Measurements from ENCODE around the gene TBX1.

Gene TBX1

DNA sequence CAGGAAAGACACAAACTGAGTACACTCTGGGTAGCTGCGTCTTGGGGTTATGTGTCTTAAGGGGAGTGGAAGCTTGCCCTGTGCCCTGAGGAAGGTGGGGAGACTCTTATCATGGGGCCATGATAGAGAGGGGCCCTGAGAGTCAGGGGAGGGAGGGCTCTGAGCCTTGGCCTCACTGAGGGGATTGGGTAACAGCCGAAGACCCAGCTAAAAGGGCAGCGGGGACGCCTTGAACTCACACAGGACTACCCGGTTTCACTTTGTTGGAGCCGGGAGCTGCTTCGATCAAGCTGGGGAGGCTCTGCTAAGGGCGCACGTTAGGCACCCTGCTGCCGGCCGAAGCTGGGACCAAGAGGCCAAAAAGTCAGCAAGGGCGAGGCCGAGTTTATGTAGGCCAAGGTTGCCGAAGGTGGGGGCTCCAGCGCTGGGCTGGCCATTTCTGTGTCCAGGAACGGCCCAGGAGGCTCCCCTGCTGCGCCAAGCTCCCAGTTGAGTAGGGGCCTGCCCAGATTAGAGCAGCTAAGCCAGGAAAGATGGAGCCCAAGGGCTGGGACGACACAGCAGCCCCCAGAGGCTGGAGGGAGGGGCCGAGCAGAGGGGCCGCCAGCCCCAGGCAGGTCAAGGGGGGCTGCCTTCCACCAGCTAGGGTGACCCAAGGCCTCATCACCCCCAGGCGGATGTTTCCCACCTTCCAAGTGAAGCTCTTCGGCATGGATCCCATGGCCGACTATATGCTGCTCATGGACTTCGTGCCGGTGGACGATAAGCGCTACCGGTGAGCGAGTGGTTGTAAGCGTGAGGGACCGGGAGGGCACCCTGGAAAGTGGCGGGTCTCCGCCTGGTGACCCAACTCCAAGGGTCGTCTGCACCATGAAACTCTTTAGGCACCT lies 2.2 kb downstream of the TBX1 start:
- Histone ChIP-seq H3K4me2 (ENCODE audit: low read length) (no peak overlapping the region), H3K4me1 (ENCODE audit: control insufficient read depth, low read length) (peaks cover 8% of the 10 kb centered on the region), H3K9me3 (ENCODE audit: control insufficient read depth, insufficient read depth, low read length) (no peaks in the 10 kb centered on the region), H3K27me3 (ENCODE audit: control insufficient read depth, low read length) (peaks cover 81% of the 10 kb centered on the region), H4K20me1 (ENCODE audit: control insufficient read depth, insufficient read depth, low read depth, low read length) (no peaks in the 10 kb centered on the region), H3K79me2 (ENCODE audit: control insufficient read depth, low read length) (no peaks in the 10 kb centered on the region), H3K9me2 (replicated peaks; ENCODE audit: control insufficient read depth, low read length) (no peaks in the 10 kb centered on the region), H3K27ac (ENCODE audit: low read depth, low read length) (no peak overlapping the region), H3K36me3 (ENCODE audit: control insufficient read depth, low read length) (no peaks in the 10 kb centered on the region), H3K4me3 (ENCODE audit: low read length) (no peak overlapping the region), H3F3A (ENCODE audit: control insufficient read depth, insufficient read depth) (peaks cover 4% of the 10 kb centered on the region; the same call in 1 of the 2 replicates)
- TF ChIP-seq, protein P1, sequence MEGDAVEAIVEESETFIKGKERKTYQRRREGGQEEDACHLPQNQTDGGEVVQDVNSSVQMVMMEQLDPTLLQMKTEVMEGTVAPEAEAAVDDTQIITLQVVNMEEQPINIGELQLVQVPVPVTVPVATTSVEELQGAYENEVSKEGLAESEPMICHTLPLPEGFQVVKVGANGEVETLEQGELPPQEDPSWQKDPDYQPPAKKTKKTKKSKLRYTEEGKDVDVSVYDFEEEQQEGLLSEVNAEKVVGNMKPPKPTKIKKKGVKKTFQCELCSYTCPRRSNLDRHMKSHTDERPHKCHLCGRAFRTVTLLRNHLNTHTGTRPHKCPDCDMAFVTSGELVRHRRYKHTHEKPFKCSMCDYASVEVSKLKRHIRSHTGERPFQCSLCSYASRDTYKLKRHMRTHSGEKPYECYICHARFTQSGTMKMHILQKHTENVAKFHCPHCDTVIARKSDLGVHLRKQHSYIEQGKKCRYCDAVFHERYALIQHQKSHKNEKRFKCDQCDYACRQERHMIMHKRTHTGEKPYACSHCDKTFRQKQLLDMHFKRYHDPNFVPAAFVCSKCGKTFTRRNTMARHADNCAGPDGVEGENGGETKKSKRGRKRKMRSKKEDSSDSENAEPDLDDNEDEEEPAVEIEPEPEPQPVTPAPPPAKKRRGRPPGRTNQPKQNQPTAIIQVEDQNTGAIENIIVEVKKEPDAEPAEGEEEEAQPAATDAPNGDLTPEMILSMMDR (IDR thresholded peaks at IDR 0.05; ENCODE audit: low read depth, low read length, poor library complexity, severe bottlenecking): no peak
- TF ChIP-seq EZH2phosphoT487 (IDR thresholded peaks at IDR 0.05; ENCODE audit: borderline replicate concordance, low read length): no peak

DNA sequence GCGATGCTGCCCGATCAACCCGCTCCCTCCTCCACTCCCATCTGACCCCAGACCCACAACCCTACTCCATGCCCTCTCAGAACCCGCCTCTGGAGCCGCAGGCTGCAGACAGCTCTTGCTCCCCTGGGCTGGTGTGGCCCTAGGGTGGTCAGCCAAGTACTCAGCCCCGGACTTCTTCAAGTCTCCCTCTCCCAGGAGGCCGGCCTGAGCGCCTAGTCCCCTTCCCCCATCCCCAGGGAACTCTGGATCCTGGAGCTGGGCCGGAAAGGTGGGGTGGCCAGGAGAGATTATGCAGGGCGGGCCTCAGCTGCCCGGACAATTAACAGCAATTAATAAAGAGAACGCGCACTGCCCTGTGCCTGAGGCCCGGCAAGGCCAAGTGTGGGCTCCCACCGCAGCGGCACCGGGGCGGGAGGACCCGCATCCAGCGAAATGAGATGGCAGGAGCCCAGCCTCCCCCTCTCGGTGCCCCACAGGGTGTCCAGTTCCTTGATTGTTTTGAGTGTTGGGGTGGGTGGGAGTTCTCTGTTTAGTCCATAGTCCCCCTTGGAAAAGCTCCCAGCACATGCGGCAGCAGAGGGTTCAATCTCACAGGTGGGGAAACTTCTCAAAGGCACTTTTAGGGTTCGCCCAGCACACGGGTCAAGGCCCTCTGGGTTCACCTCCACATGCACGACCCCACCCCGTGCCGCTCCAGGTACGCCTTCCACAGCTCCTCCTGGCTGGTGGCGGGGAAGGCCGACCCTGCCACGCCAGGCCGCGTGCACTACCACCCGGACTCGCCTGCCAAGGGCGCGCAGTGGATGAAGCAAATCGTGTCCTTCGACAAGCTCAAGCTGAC lies 3.1 kb downstream of the TBX1 start:
- Histone ChIP-seq H4K20me1 (ENCODE audit: control insufficient read depth, insufficient read depth, low read depth, low read length) (no peaks in the 10 kb centered on the region), H3K4me1 (ENCODE audit: control insufficient read depth, low read length) (peaks cover 6% of the 10 kb centered on the region; the same call in 1 of the 2 replicates), H3K4me2 (ENCODE audit: low read length) (no peak overlapping the region), H3K27ac (ENCODE audit: low read depth, low read length) (no peak overlapping the region), H3K4me3 (ENCODE audit: low read length) (no peak overlapping the region), H3K79me2 (ENCODE audit: control insufficient read depth, low read length) (no peaks in the 10 kb centered on the region), H3K36me3 (ENCODE audit: control insufficient read depth, low read length) (no peaks in the 10 kb centered on the region), H3K9me2 (replicated peaks; ENCODE audit: control insufficient read depth, low read length) (no peaks in the 10 kb centered on the region), H3F3A (ENCODE audit: control insufficient read depth, insufficient read depth) (peaks cover 4% of the 10 kb centered on the region; the same call in 1 of the 2 replicates), H3K9me3 (ENCODE audit: control insufficient read depth, insufficient read depth, low read length) (no peaks in the 10 kb centered on the region), H3K27me3 (ENCODE audit: control insufficient read depth, low read length) (peaks cover 80% of the 10 kb centered on the region)
- TF ChIP-seq, protein P1 (IDR thresholded peaks at IDR 0.05; ENCODE audit: low read depth, low read length, poor library complexity, severe bottlenecking): no peak
- TF ChIP-seq EZH2phosphoT487 (IDR thresholded peaks at IDR 0.05; ENCODE audit: borderline replicate concordance, low read length): no peak

DNA sequence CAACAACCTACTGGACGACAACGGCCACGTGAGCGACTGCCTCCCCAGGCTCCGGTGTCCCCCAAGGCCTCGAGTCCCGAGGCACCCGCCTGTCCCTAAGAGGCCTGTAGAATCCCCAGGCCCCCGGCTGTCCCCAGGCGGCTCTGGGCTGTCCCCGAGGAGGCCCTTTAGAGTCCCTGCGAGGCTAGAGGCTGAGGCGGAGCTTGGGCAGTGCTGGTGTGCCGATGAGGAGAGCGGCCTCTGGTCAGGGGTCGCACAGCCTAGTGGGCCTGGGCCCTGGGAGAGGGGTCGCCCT lies 3.7 kb downstream of the TBX1 start:
- Histone ChIP-seq H3K9me3 (ENCODE audit: control insufficient read depth, insufficient read depth, low read length) (no peaks in the 10 kb centered on the region), H3K9me2 (replicated peaks; ENCODE audit: control insufficient read depth, low read length) (no peaks in the 10 kb centered on the region), H3K4me1 (ENCODE audit: control insufficient read depth, low read length) (peaks cover 6% of the 10 kb centered on the region; the same call in 1 of the 2 replicates), H3K27me3 (ENCODE audit: control insufficient read depth, low read length) (peaks cover 75% of the 10 kb centered on the region), H3K27ac (ENCODE audit: low read depth, low read length) (no peak overlapping the region), H3K4me3 (ENCODE audit: low read length) (no peak overlapping the region), H4K20me1 (ENCODE audit: control insufficient read depth, insufficient read depth, low read depth, low read length) (no peaks in the 10 kb centered on the region), H3K36me3 (ENCODE audit: control insufficient read depth, low read length) (no peaks in the 10 kb centered on the region), H3K79me2 (ENCODE audit: control insufficient read depth, low read length) (no peaks in the 10 kb centered on the region), H3K4me2 (ENCODE audit: low read length) (no peak overlapping the region), H3F3A (ENCODE audit: control insufficient read depth, insufficient read depth) (peaks cover 4% of the 10 kb centered on the region; the same call in 1 of the 2 replicates)
- TF ChIP-seq, protein P1 (IDR thresholded peaks at IDR 0.05; ENCODE audit: low read depth, low read length, poor library complexity, severe bottlenecking): no peak
- TF ChIP-seq EZH2phosphoT487 (IDR thresholded peaks at IDR 0.05; ENCODE audit: borderline replicate concordance, low read length): no peak

Data from DOHH2 (cell line).